GM13976 (cell line): ENCODE results near the gene RSU1.

Source experiments
- DNase-seq: peaks from one replicate; pipeline ENCODE4 v3.0.0; 2012; ENCODE audit warnings: low spot score
- in situ Hi-C: fragments of 300-500 bp; cut with MboI; formaldehyde crosslinking; loops from one replicate; pipeline ENCODE4 v1.12.0; 2022; ENCODE audit warnings: low sequenced_read_pairs, mixed read lengths, inconsistent platforms; ENCODE audit not compliant: unreplicated experiment
- TF ChIP-seq, protein P1 (sequence below): IDR thresholded peaks from 2 replicates; pipeline ENCODE4 v1.5.1; 2012; ENCODE audit warnings: borderline replicate concordance, mild to moderate bottlenecking; ENCODE audit not compliant: insufficient read depth; ENCODE audit errors: extremely low read depth, missing control alignments, control extremely low read depth

RSU1 gene

DNA sequence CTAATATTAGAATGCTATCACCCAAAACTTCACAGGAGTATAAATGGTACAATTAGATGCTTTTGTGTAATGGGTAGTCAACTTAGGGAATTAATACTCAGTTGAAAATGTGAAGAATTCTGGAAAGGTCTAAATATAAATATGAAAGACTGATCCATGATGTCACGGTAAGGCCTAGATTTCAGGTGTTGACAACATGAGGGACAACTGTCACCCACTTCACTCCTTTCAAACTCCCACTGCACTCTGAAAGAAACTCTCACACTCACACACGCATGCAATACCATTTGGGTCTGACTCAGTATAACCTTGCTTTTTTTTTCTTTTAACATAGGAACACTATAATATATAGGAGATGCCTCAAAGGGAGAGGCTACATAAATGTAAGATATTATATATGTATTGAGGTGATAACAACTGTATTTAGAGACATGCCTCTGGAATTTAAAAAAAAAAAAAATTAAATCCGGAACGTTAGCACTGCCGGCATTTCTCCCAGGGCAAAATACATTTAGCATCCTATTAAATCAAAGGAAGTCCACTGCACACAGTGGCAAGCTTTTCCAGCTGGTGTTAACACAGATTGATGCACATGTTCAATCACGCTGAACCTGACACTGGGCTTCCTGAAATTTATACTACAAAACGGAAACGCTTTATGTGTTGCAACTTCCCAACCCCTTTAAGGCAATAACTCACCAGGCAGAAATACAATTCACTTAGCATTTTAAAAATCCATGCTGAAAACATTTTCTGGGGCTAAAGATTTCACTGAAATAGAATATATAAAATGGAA lies 74.9 kb downstream of the RSU1 start:
- no peak for DNase-seq
- in situ Hi-C loops, result no loop called here
- TF ChIP-seq, protein P1, sequence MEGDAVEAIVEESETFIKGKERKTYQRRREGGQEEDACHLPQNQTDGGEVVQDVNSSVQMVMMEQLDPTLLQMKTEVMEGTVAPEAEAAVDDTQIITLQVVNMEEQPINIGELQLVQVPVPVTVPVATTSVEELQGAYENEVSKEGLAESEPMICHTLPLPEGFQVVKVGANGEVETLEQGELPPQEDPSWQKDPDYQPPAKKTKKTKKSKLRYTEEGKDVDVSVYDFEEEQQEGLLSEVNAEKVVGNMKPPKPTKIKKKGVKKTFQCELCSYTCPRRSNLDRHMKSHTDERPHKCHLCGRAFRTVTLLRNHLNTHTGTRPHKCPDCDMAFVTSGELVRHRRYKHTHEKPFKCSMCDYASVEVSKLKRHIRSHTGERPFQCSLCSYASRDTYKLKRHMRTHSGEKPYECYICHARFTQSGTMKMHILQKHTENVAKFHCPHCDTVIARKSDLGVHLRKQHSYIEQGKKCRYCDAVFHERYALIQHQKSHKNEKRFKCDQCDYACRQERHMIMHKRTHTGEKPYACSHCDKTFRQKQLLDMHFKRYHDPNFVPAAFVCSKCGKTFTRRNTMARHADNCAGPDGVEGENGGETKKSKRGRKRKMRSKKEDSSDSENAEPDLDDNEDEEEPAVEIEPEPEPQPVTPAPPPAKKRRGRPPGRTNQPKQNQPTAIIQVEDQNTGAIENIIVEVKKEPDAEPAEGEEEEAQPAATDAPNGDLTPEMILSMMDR, result no peak

- in situ Hi-C loops, result no loop called here
- DNase-seq, result no peak
- TF ChIP-seq, protein P1, result no peak
These were observed 75.7 kb downstream of the RSU1 start for GRCh38 chr10:16741540-16741939.

- TF ChIP-seq, protein P1, result no peak
- no peak for DNase-seq
- in situ Hi-C loops, result no loop called here
These were observed 79.8 kb downstream of the RSU1 start for GRCh38 chr10:16737420-16737819.

DNA sequence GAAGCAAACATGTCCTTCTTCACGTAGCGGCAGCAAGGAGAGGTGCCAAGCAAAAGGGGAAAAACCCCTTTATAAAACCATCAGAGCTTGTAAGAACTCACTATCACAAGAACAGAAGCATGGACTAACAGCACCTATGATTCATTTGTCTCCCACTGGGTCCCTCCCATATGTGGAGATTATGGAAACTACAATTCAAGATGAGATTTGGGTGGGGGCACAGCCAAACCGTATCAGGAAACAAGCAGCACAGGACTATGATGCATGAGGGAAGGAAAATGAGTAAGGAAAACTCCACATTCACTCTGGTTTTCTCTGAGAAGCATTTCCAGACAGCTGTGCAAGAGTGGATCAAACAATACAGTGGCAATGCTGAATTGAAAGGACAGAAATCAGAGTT lies 81.6 kb downstream of the RSU1 start:
- no peak for DNase-seq
- in situ Hi-C loops, result no loop called here
- TF ChIP-seq, protein P1, result no peak

- DNase-seq, result no peak
- in situ Hi-C loops, result no loop called here
These were observed 84.8 kb downstream of the RSU1 start for GRCh38 chr10:16732376-16732775.

GRCh38 chr10:16728266-16728665 lies 89.0 kb downstream of the RSU1 start:
- in situ Hi-C loops, result no loop called here
- TF ChIP-seq, protein P1, result no peak
- DNase-seq, result no peak

More at GRCh38 chr10:16732376-16732775, 84.8 kb downstream of the RSU1 start:
- TF ChIP-seq, protein P1, result no peak
